ENCODE measurements around the gene OR11H6.
"Not testable (repeated sequence)": the region's sequence is repeated elsewhere in the genome, so short reads cannot be mapped to it uniquely, and the experiment has no call there.

OR11H6 gene

DNA sequence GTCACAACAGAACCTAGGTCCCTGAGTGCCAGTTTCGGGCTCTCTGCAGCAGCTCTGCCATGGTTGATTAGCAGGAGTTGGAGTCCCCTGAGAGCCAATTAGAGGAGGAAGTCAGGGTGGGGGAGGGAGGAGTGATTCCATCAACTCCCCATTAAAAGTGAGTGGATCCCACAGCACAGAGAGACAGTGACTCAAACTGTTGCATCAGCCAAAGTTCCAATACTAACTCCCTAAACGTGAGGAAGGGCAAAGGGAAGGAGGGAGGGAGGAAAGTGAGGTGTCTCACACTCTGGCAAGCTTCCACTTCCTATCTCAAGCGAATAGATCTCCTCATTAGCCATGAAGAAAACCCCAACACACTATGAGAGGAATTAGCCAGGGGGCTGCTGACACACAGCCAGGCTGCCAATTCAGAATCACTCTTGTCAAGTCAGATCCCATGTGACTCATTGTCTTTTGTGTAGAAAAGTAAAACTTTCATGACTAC, 39.2 kb downstream of the OR11H6 start:
- peak; percentile 93 for DNase-seq (ENCODE audit: low spot score)

GRCh38 chr14:20264361-20264760, 40.9 kb downstream of the OR11H6 start:
- DNase-seq (ENCODE audit: low spot score): not testable (repeated sequence)

GRCh38 chr14:20274062-20274461, 50.6 kb downstream of the OR11H6 start:
- no peak for DNase-seq (ENCODE audit: low spot score)
